HG02678 (cell line): ENCODE measurements around the gene SLC14A1.
A peak's percentile ranks its signal among the peaks of the same experiment; 100 is the strongest.

Source experiments
- ATAC-seq: cut with Tn5 transposase; IDR thresholded peaks from one replicate; pipeline ENCODE4 v1.9.1; 2021; ENCODE audit warnings: mild to moderate bottlenecking, moderate library complexity; ENCODE audit not compliant: unreplicated experiment

The SLC14A1 gene

GRCh38 chr18:45719106-45719505 lies 4.9 kb upstream of the SLC14A1 start:
- no peak for ATAC-seq

DNA sequence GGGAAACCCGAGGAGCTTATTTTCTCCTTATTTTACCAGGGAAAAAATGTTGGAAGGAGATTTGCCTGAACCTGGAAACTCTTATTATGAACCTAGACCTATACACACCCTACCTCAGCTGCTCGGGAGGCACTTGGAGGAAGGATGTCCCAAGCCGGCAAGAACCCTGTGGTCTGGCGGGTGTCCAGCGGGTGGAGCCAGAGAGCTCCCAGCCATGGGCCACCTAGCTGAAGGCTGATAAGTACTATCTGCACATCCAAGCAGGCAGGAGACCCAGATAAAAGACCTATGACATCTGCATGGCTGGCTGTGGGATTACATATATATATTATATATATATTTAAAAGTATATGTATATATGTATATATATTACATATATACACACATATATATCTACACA lies 1.1 kb upstream of the SLC14A1 start:
- ATAC-seq, result peak; percentile 92

DNA sequence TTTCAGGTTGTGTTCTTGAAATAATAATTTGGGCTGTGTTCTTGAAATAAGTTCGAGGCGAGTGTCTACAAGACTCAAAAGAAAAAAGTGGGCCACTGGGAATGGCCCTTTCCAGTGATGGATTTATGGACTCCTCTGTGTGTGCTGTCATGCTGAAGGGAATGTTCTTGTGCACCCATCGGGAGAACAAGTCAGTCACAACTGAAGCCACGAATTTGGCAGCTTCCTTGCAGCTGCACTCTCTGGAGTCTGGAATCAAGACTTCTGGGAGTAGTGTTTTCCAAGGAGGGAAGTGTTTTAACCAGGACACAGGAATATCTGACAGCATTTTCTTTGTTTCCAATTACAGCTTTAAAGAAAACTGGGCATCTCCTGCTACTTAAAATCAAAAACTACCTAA lies 620 bp downstream of the SLC14A1 start:
- no peak for ATAC-seq

DNA sequence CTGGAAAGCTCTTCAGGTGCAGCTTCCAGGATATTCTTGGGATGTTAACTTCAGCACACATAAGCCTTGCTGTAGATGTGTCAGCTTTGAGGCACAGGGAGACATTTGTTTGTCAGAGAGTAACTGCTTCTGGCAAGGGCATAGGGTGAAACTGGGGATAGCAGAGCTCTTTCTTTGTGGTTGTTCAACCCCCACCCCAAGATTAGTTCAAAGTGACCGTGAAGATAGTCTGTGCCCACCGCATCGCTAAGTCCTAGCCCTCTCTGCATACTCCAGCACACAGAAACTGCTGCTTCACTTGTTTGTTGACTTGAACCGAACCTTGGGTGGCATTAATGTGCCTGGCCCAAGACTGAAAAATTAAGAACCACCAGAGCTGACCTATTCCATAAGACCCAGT lies 1.4 kb downstream of the SLC14A1 start:
- no peak for ATAC-seq

GRCh38 chr18:45726603-45727002 lies 2.6 kb downstream of the SLC14A1 start:
- ATAC-seq, result no peak

GRCh38 chr18:45727068-45727467 lies 3.1 kb downstream of the SLC14A1 start:
- no peak for ATAC-seq

- ATAC-seq, result no peak
These were observed 4.5 kb downstream of the SLC14A1 start for GRCh38 chr18:45728336-45729010.

DNA sequence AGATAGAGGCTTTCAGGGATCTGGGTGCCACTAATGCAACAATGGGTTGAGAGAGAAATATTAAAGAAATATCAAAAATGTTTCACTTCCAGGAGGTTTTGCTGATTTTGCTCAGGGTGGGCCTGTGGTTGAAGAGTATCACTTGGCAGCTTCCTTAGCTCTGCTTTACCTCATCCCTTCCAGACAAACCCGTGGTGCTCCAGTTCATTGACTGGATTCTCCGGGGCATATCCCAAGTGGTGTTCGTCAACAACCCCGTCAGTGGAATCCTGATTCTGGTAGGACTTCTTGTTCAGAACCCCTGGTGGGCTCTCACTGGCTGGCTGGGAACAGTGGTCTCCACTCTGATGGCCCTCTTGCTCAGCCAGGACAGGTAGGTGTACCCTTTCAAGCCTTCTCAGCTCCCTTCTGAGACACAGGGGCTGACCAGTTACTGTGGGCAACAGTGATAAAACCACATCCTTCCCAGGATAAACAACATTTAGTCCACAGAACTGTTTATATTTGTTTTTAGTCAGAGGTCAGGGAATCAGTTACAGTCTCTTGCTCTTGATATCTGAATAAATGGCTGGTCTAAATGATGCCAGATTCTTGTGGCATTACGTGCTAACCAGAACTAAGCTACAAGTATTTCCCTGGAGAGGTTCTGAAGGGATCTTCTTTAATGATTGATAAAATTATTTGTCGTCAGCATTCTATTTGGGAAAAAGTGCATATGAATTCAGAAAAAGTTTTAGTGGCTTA lies 7.0 kb downstream of the SLC14A1 start:
- ATAC-seq, result no peak

DNA sequence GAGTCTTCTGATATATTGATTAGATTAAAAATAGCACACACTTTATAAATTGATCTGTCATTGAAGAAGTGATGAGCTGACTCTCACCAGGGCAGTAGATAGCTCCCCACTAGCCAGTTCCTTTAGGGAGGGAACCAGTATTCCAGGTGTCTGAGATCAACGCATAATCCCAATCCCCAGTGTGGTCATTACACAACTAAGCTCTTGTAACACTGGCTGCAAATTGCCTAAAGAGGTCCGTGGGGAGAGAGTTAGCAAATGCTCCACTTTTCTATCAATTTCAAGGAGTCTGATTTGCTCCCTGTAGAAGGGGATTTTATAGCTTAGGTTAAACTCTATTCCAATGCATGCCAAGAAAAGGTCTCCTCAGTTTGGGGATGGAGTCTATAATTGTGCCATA lies 7.7 kb downstream of the SLC14A1 start:
- no peak for ATAC-seq

DNA sequence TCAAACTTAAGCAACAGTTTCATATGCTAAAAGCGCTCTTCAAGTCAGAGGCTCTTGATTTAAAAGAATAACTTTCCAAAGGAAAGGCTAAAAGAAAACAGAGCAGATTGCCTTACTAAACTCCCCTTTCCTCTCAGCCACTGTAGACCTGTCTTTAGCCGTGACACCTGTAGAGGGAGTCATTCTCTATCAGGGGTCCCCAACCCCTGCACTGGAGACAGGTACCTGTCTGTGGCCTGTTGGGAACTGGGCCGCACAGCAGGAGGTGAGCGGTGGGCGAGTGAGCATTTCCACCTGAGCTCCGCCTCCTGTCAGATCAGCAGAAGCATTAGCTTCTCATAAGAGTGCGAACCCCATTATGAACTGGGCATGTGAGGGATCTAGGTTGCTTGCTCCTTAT lies 9.6 kb downstream of the SLC14A1 start:
- ATAC-seq, result no peak

- ATAC-seq, result no peak
These were observed 10.5 kb downstream of the SLC14A1 start for GRCh38 chr18:45734505-45734904.

DNA sequence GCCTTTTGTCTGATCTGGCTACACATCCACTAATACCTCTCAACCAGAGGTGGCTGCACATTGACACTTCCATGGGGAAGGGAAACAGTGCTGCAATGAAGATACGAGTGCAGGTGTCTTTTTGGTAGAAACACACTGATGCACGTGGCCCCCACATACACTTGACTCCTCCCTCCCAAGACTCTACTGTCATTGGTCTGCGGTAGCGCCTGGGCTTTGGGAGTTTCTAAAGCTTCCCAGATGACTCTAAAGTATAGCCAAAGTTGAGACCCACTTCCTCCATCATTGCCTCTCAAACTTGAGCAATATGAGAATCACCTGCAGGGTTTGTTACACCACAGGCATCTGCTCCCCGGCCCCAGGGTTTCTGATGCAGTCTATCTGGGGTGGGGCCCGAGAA lies 11.0 kb downstream of the SLC14A1 start:
- no peak for ATAC-seq

GRCh38 chr18:45738660-45739059 lies 14.7 kb downstream of the SLC14A1 start:
- ATAC-seq, result no peak

GRCh38 chr18:45739268-45739667 lies 15.3 kb downstream of the SLC14A1 start:
- ATAC-seq, result no peak

DNA sequence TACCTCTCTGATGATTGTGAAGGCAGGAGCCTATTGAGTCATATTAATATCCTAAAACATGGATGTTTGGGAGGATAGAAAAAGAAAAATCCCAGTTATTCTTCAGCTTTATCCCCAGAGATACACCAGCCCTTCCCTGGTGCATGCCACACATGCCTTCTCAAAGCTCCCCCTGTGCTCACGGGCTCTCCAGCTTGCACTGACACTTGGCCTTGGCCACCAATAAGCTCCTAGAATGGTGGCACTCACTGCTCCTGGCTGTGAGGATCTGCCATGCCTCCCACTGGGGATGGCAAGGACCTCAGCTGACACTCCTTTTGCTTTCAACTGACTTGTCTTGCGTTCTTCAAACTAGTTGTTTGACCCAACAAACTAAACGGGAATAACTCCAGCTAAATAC lies 15.9 kb downstream of the SLC14A1 start:
- no peak for ATAC-seq

GRCh38 chr18:45741056-45741455 lies 17.1 kb downstream of the SLC14A1 start:
- ATAC-seq, result no peak

- ATAC-seq, result no peak
These were observed 22.0 kb downstream of the SLC14A1 start for GRCh38 chr18:45745817-45746461.

DNA sequence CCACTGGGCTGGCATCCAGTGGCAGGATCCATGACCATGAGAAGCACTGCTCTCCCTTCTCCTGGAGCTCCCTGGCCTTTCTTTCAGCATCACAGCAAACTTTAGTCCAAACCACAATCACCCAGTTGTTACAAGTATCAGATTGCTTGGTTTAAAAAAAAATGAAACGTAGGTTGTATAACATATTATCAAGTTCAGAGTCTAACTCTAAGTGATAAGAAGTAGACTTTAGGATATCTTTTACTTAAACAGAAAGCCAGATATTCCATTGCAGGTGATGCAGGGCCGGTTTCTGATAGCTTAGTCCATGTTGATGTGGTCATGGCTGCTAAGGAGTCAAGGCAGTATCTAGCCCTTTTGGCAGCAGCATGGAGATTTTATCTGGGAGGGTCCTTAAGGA lies 24.5 kb downstream of the SLC14A1 start:
- ATAC-seq, result no peak

GRCh38 chr18:45749918-45750689 lies 26.1 kb downstream of the SLC14A1 start:
- ATAC-seq, result no peak

DNA sequence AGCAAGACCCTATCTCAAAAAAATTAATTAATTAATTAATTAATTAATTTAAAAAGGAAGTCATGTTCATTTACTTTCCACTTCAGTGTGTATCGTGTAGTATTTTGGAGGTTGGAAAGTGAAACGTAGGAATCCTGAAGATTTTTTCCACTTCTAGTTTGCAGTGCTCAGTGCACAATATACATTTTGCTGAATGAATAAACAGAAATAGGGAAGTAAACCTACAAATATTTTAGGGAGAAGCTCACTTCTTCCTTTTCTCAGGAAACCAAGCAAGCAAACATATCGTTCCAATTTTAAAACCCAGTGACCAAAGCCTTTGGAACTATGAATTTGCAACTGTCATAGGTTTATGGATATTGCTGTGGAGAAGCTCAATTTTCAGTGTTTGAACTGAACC lies 27.8 kb downstream of the SLC14A1 start:
- no peak for ATAC-seq

- no peak for ATAC-seq
These were observed 28.7 kb downstream of the SLC14A1 start for GRCh38 chr18:45752681-45753080.
